Measurements from ENCODE around the gene NPAS1. TPM values are rescaled to one million over a fixed set of nuclear protein-coding genes. Genes with fewer than 3 reads are reported as not detected.

Gene NPAS1
- total and polyA plus RNA-seq, 5 donors from 2014 or later, result 0.53 to 1.5 TPM; not detected in 3

DNA sequence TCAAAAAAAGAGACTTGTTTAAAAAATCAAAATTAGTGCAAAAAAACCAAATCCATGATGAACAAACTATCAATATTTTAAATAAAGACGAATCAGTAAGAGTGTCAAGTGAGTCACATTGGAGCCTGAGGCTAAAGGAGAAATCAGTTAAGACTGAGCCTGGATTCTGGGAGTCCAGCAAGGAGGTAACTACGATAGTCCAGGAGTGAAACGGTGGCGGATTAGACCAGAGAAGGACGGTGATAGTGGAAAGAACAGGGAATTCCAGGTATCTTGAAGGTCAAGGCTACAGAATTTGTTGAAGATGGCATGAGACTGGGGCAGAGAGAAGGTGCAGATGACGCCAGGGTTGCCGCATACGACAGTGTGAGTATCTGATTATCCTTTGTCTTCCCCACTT is 7.0 kb upstream of the NPAS1 start:
- H3K4me3 Mint-ChIP-seq, result peak overlapping the region in 1 of 4 donors; percentile 26

DNA sequence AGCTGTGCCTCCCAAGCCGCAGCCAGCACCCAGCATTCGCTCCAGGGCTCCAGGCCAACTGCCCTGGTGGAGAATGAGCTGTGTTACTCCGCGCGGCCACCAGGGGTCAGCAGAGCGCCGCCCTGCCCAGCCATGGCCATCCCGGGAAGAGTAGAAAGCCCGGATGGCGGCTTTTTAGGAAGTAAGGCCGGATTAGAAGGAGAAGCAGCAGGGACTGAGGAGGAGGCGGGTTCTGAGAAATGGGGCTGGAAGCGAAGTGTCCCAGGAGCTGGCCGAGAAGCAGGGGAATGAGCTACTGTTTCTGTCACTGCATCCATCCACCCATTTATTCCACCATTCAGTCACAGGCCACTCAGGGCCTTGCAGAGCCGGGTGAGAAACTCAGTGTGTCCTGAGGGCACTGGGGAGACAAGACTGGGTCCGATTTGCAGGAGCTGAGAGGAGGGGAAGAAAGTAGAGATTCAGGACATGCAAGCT is 6.6 kb upstream of the NPAS1 start:
- Mint-ChIP-seq H3K27me3 (peaks cover 35% of the 10 kb centered on the region), H3K27ac (peak overlapping the region in 2 of 3 donors; percentile 44 to 72), H3K36me3 (no peaks in the 10 kb centered on the region), H3K9me3 (no peaks in the 10 kb centered on the region), H3K4me1 (peaks cover 5 to 10% (median 7%) of the 10 kb centered on the region in 4 donors), H3K4me3 (no peak overlapping the region)
- Histone ChIP-seq H3K27ac (ENCODE audit: insufficient read depth, low read length, poor library complexity, severe bottlenecking) (no peak overlapping the region), H3K4me1 (ENCODE audit: control insufficient read depth, insufficient read depth, low read length, poor library complexity, severe bottlenecking) (peaks cover 5% of the 10 kb centered on the region), H3K36me3 (ENCODE audit: control insufficient read depth, insufficient read depth, low read length) (no peaks in the 10 kb centered on the region), H3K9me3 (ENCODE audit: control insufficient read depth in 2 of 2, low read length in 2 of 2) (no peaks in the 10 kb centered on the region), H3K27me3 (ENCODE audit: control insufficient read depth, insufficient read depth, low read length) (peaks cover 2% of the 10 kb centered on the region), H3K4me3 (ENCODE audit: low read depth, low read length) (no peak overlapping the region)
- ATAC-seq (ENCODE audit: low read depth in 2 of 2) (peak; percentile 78 to 81), DNase-seq (peak; percentile 29 to 56 (median 52))

More for the DNA sequence above, 7.0 kb upstream of the NPAS1 start:
- ATAC-seq (ENCODE audit: low read depth in 2 of 2) (no peak), DNase-seq (no peak)
- no peaks in the 10 kb centered on the region for H3K9me3 Mint-ChIP-seq
- no peaks in the 10 kb centered on the region for H3K36me3 Mint-ChIP-seq
- no peak overlapping the region for H3K4me3 ChIP-seq (ENCODE audit: low read depth, low read length)
- no peaks in the 10 kb centered on the region for H3K36me3 ChIP-seq (ENCODE audit: control insufficient read depth, insufficient read depth, low read length)
- H3K4me1 Mint-ChIP-seq, result peaks cover 5 to 10% (median 7%) of the 10 kb centered on the region in 4 donors
- peak overlapping the region in 1 of 3 donors; percentile 72 for H3K27ac Mint-ChIP-seq
- peaks cover 2% of the 10 kb centered on the region for H3K27me3 ChIP-seq (ENCODE audit: control insufficient read depth, insufficient read depth, low read length)
- H3K4me1 ChIP-seq (ENCODE audit: control insufficient read depth, insufficient read depth, low read length, poor library complexity, severe bottlenecking), result peaks cover 5% of the 10 kb centered on the region
- H3K9me3 ChIP-seq (ENCODE audit: control insufficient read depth in 2 of 2, low read length in 2 of 2), result no peaks in the 10 kb centered on the region
- no peak overlapping the region for H3K27ac ChIP-seq (ENCODE audit: insufficient read depth, low read length, poor library complexity, severe bottlenecking)
- H3K27me3 Mint-ChIP-seq, result peaks cover 34% of the 10 kb centered on the region

DNA sequence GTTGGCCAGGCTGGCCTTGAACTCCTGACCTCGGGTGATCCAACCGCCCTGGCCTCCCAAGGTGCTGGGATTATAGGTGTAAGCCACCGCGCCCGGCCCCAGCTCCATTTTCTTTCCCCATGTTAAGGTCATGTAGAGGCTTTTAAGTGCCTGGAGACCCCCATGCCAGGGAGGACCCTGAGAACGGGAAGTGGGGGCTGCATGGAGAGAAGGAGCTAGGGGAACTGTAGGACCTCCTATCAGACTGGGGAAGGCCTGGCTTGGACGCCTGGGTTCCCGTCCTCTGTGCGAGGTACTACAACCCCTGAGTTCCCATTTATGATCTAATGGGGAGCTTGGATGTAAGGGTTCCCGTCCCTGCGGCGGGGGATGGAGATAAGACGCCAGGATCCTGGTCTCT is 714 bp upstream of the NPAS1 start:
- H3K27ac ChIP-seq (ENCODE audit: insufficient read depth, low read length, poor library complexity, severe bottlenecking), result no peak overlapping the region
- H3K27me3 Mint-ChIP-seq, result peaks cover 56% of the 10 kb centered on the region
- no peaks in the 10 kb centered on the region for H3K9me3 ChIP-seq (ENCODE audit: control insufficient read depth in 2 of 2, low read length in 2 of 2)
- peaks cover 0 to 3% (median 0%) of the 10 kb centered on the region in 7 donors for H3K9me3 Mint-ChIP-seq
- peak overlapping the region in 2 of 4 donors; percentile 35 to 84 for H3K4me3 Mint-ChIP-seq
- H3K27me3 ChIP-seq (ENCODE audit: control insufficient read depth, insufficient read depth, low read length), result peaks cover 15% of the 10 kb centered on the region
- H3K36me3 Mint-ChIP-seq, result no peaks in the 10 kb centered on the region
- no peak overlapping the region for H3K4me3 ChIP-seq (ENCODE audit: low read depth, low read length)
- peaks cover 0 to 17% (median 9%) of the 10 kb centered on the region in 4 donors for H3K4me1 Mint-ChIP-seq
- no peak overlapping the region for H3K27ac Mint-ChIP-seq
- DNase-seq (no peak), ATAC-seq (ENCODE audit: low read depth in 2 of 2) (no peak)
- H3K36me3 ChIP-seq (ENCODE audit: control insufficient read depth, insufficient read depth, low read length), result no peaks in the 10 kb centered on the region
- H3K4me1 ChIP-seq (ENCODE audit: control insufficient read depth, insufficient read depth, low read length, poor library complexity, severe bottlenecking), result peaks cover 29% of the 10 kb centered on the region

DNA sequence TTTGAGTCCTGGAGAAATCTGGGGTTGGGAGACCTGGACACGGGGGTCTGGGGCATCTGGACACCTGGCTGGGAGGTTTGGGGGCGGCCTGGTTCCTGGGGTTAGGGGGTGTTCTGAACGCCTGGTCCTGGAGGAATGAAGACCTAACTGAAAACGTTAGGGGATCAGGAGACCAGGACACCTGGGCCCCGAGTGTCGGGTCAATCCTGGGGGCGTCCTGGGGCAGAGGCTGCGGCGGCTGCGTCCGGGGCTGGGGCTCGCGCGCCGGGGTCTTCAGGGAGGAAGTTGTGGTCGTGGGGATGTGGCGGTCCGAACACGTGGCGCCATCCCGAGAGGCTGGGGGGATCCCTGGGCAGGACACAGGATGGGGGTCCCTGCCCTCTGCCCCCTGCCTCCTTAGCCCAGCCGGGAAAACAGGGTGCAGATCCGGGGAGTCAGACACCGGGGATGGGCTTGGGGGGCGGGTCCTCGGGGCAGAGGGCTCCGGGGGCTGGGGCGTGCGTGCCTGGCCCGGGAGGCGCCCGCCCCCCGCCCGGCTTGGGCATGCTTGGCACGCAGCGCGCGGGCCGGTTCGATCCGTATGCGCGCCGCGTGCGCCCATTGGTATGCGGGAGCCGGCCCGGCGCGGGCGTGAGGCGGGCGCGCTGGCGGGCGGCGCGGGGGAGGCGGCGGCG is 632 bp downstream of the NPAS1 start:
- Mint-ChIP-seq H3K27me3 (peaks cover 59% of the 10 kb centered on the region), H3K4me1 (peaks cover 0 to 17% (median 9%) of the 10 kb centered on the region in 4 donors), H3K36me3 (no peaks in the 10 kb centered on the region), H3K4me3 (peak overlapping the region in 1 of 4 donors; percentile 22), H3K27ac (no peak overlapping the region), H3K9me3 (peaks cover 0 to 3% (median 0%) of the 10 kb centered on the region in 7 donors)
- Histone ChIP-seq H3K27ac (ENCODE audit: insufficient read depth, low read length, poor library complexity, severe bottlenecking) (no peak overlapping the region), H3K9me3 (ENCODE audit: control insufficient read depth in 2 of 2, low read length in 2 of 2) (no peaks in the 10 kb centered on the region), H3K4me3 (ENCODE audit: low read depth, low read length) (no peak overlapping the region), H3K27me3 (ENCODE audit: control insufficient read depth, insufficient read depth, low read length) (peaks cover 15% of the 10 kb centered on the region), H3K36me3 (ENCODE audit: control insufficient read depth, insufficient read depth, low read length) (no peaks in the 10 kb centered on the region), H3K4me1 (ENCODE audit: control insufficient read depth, insufficient read depth, low read length, poor library complexity, severe bottlenecking) (peaks cover 29% of the 10 kb centered on the region)
- DNase-seq, result no peak
- ATAC-seq (ENCODE audit: low read depth in 2 of 2), result no peak

DNA sequence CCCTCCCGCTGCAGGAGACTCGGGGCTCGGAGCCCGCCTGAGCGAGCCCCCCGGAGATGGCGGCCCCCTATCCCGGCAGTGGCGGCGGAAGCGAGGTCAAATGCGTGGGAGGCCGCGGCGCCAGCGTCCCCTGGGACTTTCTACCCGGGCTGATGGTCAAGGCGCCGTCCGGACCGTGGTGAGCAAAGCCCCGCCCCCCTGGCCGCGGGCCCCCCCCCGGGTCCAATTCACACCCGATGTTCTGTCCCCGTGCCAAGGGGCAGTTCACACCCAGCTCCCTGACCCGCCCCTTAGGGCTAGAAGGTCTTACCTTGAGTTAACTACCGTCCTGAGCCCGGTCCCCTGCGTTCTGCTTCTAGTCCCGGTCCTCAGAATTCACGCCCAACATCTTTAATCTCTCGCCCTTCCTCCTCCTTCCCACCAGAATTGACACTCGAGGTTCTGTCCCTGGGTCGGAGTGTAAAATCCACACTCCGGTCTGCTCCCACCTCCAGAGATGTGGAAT is 1.4 kb downstream of the NPAS1 start:
- ATAC-seq (ENCODE audit: low read depth in 2 of 2) (no peak), DNase-seq (no peak)
- Histone ChIP-seq H3K27ac (ENCODE audit: insufficient read depth, low read length, poor library complexity, severe bottlenecking) (no peak overlapping the region), H3K4me3 (ENCODE audit: low read depth, low read length) (no peak overlapping the region), H3K9me3 (ENCODE audit: control insufficient read depth in 2 of 2, low read length in 2 of 2) (no peaks in the 10 kb centered on the region), H3K27me3 (ENCODE audit: control insufficient read depth, insufficient read depth, low read length) (peaks cover 15% of the 10 kb centered on the region), H3K36me3 (ENCODE audit: control insufficient read depth, insufficient read depth, low read length) (no peaks in the 10 kb centered on the region), H3K4me1 (ENCODE audit: control insufficient read depth, insufficient read depth, low read length, poor library complexity, severe bottlenecking) (peaks cover 29% of the 10 kb centered on the region)
- H3K4me3 Mint-ChIP-seq, result peak overlapping the region in 2 of 4 donors; percentile 39 to 54
- peaks cover 0 to 3% (median 0%) of the 10 kb centered on the region in 7 donors for H3K9me3 Mint-ChIP-seq
- peaks cover 60% of the 10 kb centered on the region for H3K27me3 Mint-ChIP-seq
- H3K36me3 Mint-ChIP-seq, result no peaks in the 10 kb centered on the region
- H3K4me1 Mint-ChIP-seq, result peaks cover 0 to 17% (median 9%) of the 10 kb centered on the region in 4 donors
- no peak overlapping the region for H3K27ac Mint-ChIP-seq

DNA sequence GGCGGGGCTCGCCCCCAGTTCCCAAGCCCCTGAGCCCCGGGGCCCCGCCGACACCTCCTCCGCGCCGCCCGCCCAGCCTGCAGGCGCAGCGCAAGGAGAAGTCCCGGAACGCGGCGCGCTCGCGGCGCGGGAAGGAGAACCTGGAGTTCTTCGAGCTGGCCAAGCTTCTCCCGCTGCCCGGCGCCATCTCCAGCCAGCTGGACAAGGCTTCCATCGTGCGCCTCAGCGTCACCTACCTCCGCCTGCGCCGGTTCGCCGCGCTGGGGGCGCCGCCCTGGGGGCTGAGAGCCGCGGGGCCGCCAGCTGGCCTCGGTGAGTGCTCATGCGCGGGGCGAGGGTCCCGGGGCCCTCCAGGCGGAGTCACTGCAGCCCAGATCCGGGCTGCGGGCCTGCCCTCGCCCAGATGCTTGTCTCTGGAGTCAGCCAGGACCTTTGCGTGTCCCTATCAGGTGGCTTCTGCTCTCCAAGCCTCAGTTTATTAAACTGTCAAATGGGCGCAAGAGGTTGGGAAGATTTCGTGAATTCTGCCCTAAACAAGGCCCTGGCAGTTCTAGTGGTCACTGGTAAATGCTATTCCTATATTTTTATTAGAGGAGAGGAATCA is 2.0 kb downstream of the NPAS1 start:
- DNase-seq, result no peak
- Mint-ChIP-seq H3K27ac (no peak overlapping the region), H3K9me3 (peaks cover 0 to 3% (median 0%) of the 10 kb centered on the region in 7 donors), H3K36me3 (no peaks in the 10 kb centered on the region), H3K27me3 (peaks cover 62% of the 10 kb centered on the region), H3K4me1 (peaks cover 0 to 17% (median 9%) of the 10 kb centered on the region in 4 donors), H3K4me3 (no peak overlapping the region)
- no peaks in the 10 kb centered on the region for H3K36me3 ChIP-seq (ENCODE audit: control insufficient read depth, insufficient read depth, low read length)
- ATAC-seq (ENCODE audit: low read depth in 2 of 2), result no peak
- H3K4me3 ChIP-seq (ENCODE audit: low read depth, low read length), result no peak overlapping the region
- H3K4me1 ChIP-seq (ENCODE audit: control insufficient read depth, insufficient read depth, low read length, poor library complexity, severe bottlenecking), result peaks cover 29% of the 10 kb centered on the region
- H3K9me3 ChIP-seq (ENCODE audit: control insufficient read depth in 2 of 2, low read length in 2 of 2), result no peaks in the 10 kb centered on the region
- H3K27ac ChIP-seq (ENCODE audit: insufficient read depth, low read length, poor library complexity, severe bottlenecking), result no peak overlapping the region
- H3K27me3 ChIP-seq (ENCODE audit: control insufficient read depth, insufficient read depth, low read length), result peaks cover 15% of the 10 kb centered on the region

DNA sequence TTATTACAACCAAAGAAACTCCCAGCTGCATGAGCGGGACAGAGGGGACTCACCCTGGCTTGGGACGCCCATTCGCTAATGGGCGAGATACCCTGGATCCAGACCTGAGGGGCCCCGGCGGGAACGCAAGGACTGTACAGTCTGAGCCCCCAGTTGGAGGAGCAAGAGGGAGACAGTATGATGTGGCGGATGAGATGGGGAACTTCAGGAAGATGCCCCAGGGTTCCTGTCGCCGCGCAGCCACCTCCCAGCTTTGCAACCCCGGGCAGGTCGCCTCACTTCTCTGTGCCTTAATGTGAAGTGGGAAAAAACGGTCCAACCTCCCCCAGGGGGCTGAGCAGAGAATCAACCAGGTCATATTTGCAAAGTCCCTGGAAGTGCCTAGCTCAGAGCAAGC is 2.5 kb downstream of the NPAS1 start:
- Mint-ChIP-seq H3K4me3 (no peak overlapping the region), H3K36me3 (no peaks in the 10 kb centered on the region), H3K4me1 (peaks cover 0 to 17% (median 9%) of the 10 kb centered on the region in 4 donors), H3K27ac (no peak overlapping the region), H3K9me3 (peaks cover 0 to 3% (median 0%) of the 10 kb centered on the region in 7 donors), H3K27me3 (peaks cover 61% of the 10 kb centered on the region)
- no peak overlapping the region for H3K4me3 ChIP-seq (ENCODE audit: low read depth, low read length)
- no peak overlapping the region for H3K27ac ChIP-seq (ENCODE audit: insufficient read depth, low read length, poor library complexity, severe bottlenecking)
- DNase-seq (no peak), ATAC-seq (ENCODE audit: low read depth in 2 of 2) (no peak)
- peaks cover 29% of the 10 kb centered on the region for H3K4me1 ChIP-seq (ENCODE audit: control insufficient read depth, insufficient read depth, low read length, poor library complexity, severe bottlenecking)
- H3K36me3 ChIP-seq (ENCODE audit: control insufficient read depth, insufficient read depth, low read length), result no peaks in the 10 kb centered on the region
- peaks cover 15% of the 10 kb centered on the region for H3K27me3 ChIP-seq (ENCODE audit: control insufficient read depth, insufficient read depth, low read length)
- no peaks in the 10 kb centered on the region for H3K9me3 ChIP-seq (ENCODE audit: control insufficient read depth in 2 of 2, low read length in 2 of 2)

Measured in CD4-positive, CD25-positive, alpha-beta regulatory T cell (primary cell).